NCI-H1092 (cell line): ENCODE data around the gene KRT82.
"Not testable (repeated sequence)": the region's sequence is repeated elsewhere in the genome, so short reads cannot be mapped to it uniquely, and the experiment has no call there.

Source experiments
- DNase-seq: peaks from one replicate; lab custom pipeline; 2025; lab: John Stamatoyannopoulos, UW

The KRT82 gene

DNA sequence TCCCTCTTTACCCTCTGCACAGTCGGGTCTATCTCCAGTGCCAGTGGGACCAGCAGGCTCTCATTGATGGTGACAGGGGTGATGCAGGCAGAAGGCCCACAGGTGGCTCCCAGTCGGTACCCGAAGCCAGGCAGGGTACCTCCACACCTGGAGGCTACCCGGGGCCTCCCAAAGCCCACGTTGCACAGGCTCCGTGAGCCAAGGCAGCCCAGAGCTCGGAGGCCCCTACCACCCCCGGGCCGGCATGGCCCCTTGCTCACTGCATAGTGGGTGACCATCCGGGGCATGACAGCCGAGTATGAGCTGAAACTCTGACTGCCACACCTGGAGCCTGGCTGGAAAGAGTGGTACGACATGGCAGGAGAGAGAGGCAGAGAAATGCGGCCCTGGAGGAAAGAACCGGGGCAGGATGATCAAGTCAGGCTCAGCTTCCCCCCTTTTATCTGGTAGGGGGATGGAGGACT, at the start of gene KRT82:
Gene KRT82 (minus strand): TSS at position 414 of the 464 bp plus-strand sequence. CDS start 58 bp downstream, at position 356.
- DNase-seq = no peak

DNA sequence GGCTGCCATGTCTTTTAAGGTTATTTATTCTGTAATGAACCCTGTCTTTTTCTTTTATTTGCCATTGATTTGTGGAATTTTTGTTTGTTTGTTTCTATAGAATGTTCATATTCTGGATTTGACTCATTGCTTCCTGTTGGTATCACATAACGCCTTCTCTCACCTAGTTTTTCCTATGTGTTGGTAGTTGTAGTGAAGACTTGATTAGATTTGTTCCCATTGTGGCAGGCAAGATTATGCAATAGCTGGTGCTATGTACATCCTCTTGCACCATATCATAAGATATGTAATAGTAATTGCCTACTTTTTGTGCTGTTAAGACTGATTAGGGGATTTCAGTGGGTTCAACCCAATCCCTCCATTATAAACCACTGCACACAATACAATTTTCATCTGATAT, 49.7 kb upstream of the KRT82 start:
- no peak for DNase-seq

DNA sequence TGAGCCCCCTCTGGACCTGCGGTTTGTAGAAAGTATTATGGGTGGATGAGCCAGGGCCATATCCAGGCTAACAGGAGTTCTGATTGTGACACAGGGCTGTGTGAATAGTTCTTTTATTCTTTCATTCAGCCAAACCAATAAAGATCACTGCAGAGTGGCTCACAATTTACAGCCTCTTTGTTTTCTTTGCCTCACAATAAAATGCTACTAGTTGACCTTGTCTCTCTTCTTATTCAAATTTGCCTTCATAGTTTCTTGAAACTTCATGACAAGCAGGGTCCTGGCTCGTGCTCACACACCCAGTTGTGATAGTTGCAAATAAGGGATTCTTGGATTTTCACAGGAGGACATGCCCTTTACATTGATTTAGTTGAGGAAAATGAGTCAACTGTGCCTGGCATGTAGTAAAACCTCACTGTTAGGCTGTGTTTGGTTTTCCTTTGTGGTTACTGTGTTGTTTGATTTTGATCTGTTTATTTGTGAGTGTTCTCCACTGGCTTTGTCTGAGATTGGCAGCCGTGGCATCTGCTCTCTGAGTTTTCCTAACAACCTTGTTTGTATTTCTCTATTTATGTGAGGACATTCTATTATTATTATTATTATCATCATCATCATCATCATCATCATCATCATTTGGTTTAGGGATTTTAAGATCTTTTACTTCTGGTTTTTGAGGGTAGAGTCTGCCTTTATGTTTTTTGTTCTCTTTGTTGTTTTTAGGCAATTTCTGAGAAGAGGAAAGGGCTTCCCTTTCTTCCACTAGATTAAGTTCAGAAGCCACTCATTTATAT, 48.5 kb upstream of the KRT82 start:
- DNase-seq = no peak

DNA sequence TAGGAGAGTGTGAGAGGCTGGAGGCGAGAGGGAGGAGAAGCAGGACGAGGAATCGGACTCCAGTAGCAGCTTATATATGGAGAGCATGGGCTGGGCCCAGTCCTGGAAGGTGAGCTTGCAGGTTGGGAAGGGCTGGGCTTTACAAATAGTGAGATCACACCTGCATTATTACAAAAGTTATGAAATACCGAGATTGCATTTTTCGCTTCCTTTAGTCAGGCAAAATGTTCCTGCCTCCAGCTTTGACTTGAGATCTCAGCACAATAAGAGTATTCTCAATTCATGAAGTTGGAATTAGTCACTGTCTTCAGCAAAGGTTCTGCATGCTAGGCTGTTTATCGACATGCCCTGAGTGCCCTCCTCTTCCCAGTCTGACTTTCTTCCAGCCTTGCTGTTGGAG, 46.0 kb upstream of the KRT82 start, which contains the start of gene KRT6B:
Gene KRT6B (minus strand): TSS at position 46 of the 400 bp plus-strand sequence. CDS start 68 bp downstream, outside the sequence.
- no peak for DNase-seq

DNA sequence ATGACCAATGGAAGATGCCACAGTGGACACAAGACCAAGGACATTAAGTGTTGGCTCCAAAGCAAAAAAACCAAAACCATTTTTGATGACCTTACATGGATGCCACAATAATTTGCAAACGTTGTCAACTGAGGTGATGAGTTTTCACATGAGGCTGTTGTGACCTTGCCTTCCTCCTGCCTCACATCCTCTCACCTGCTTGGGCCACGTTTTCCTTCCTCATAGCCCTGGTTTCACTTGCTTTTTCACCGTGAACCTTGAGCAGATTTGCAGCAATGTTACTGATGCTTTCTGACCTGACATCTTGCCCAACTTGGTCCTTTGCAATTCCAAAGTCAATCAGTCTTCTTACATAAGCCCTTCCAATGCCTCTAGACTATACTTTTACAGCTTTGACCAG, 42.1 kb upstream of the KRT82 start:
- DNase-seq = no peak

DNA sequence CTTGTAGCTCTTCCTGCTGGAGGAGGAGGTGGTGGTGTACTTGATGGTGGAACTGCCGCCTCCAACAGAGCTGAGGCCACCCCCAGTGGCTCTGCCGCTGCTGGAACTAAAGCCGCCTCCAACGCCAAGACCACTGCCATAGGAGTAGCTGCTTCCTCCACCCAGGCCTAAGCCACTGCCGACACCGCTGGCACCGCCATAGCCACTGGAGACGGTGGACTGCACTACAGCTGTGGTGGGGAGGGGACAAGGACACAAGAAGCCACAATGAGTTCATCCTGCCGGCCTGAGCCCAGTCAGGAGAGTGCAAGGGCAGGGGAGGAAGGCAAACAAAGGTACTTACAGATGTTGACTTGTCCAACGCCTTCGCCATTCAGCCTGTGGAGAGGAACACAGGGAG, 41.1 kb upstream of the KRT82 start:
- DNase-seq = not testable (repeated sequence)

DNA sequence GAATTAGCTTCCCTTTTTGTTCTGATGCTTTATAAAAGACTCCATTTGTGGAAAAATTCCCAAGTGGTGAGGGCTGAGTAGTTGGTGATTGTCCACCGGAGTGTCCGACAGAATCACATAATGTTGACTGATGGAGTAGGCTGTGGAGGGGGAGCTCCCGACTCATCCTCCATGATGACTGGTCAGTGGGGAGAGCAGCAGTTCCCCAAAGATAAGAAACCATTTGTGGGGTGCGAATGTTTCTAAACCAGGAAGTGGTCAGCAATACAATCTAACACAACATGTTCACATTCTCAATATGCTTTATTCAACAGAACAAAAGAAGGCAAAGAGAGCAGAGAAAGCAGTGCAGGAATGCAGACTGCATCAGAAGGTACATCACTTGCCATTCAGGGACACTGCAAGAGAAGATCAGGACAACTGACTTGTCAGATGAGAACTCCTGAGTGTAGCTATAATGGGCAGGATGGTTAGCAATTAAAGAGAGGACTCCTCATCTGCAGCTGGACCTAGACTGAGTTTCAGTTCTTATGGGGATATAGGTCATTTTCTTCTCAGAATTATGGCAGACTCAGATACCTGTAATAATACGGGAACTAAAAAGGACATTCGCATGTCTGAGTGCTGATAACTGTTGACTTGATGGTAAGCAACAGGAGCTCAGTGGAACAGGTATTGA, 40.4 kb upstream of the KRT82 start:
- DNase-seq = no peak

DNA sequence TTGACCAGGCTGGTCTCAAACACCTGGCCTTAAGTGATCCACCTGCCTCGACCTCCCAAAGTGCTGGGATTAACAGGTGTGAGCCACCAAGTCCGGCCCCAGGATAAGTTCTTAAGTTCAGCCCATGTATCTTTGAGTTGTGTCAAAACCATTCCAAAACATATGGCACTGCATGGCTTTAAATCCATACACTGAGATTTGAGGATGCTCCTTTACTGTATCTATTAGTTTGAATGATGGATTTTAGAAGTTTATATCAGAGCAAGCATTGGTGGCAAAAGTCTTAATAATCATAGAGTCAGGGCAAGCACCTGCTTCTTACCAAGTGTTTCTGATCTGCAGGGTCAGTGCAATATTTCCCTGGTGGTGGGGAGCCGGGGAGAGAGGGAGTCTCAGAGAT, 39.7 kb upstream of the KRT82 start:
- no peak for DNase-seq

DNA sequence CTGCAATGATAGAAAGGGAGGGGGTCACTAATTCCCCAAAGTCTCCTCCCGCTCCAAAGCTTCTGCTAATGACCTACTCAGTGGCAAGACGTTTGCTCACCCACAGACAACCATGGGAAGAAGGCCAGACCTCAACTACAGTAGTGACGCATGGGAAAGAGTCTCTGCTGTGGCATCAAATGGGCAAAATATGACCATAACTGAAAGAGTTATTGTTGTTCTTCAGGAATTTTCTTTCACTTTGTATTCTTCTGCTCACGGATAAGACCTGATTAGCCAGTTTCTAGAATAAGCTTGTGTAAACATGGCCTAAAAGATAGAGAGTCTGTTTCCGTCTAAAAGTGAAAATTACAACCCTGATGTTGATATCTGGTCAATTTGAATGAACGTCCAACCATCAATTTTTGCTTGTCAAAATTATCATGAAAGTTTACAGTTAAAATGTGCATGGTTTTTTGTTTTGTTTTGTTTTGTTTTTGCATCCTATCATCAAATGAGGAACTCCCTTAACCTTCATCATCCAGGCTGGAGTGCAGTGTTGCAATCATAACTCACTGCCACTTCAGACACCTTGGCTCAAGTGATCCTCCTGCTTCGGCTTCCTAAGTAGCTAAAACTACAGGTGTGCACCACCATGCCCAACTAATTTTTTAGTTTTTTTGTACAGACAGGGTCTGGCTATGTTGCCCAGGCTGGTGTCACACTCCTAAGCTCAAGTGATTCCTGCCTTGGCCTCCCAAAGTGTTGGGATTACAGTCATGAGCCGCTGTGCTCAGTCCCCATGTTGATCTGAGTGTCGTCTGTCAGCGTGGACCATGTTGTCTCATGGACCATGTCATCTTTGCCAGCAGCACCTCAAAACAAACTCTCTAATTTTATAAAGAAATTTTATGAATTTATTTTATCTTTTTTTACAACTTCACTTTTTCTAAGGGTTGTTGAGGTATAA, 38.8 kb upstream of the KRT82 start:
- DNase-seq = no peak

DNA sequence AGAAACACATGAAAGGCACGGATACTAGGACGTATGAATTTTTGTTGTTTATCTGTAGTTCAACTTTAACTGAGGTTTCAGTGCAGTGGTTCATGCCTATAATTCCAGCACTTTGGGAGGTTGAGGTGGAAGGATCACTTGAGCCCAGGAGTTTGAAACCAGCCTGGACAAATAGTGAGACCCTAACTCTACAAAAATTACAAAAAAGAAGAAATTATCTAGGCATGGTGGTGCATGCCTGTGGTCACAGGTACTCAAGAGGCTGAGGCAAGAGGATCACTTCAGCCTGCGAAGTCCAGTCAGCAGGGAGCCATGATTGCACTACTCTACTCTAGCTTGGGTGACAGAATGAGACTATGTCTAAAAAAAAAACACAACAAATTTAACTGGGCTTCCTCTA, 37.8 kb upstream of the KRT82 start:
- no peak for DNase-seq

DNA sequence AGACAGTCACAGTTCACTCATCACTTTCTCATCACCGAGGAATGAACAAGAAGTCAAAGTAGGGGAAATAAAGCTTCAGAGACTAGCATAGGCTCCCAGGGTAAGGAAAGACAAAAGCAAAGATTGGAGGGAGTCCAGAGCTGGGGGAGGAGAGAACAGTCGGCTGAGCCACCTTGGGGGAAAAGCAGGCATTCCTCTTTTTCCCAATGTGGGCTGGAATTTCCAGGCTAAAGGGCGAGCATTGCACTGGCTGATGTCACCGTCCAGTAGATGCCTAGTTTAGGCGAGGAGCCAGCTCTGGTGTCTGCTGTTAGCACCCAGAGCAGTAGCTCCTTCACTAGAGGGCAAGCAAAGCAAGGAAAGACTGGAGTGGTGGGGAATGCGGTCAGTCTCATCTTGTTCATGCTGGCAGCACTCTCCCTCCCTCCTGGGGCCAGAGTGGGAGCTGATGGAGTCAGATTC, 36.5 kb upstream of the KRT82 start:
- no peak for DNase-seq

DNA sequence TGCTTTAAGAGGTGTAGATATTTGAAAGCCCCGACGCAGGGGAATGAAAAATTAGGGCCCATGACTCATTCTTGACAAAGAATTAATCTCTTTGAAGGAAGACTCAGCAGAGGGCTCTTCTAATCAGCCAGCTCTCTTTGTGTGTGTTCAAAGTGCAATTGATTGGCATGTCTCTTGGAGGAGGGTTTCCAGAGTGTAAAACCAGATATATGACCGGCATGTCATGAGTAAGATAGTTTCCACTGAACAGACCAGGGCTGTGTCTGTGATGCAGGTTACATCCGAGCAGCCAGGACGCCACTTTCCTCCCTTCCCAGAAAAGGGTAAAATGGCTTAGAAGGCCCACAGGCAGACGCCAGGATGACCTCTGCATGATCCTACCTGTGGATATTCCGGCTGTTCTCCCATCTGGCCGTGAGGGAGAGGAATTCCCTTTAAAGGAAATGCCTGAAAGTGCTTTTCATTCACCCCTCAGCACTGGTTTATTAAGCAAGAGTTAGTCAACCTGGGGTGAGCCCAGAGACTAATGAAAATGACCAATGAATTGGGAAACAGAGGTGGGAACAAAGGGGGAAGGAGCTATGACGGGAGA, 35.3 kb upstream of the KRT82 start:
- DNase-seq = no peak

DNA sequence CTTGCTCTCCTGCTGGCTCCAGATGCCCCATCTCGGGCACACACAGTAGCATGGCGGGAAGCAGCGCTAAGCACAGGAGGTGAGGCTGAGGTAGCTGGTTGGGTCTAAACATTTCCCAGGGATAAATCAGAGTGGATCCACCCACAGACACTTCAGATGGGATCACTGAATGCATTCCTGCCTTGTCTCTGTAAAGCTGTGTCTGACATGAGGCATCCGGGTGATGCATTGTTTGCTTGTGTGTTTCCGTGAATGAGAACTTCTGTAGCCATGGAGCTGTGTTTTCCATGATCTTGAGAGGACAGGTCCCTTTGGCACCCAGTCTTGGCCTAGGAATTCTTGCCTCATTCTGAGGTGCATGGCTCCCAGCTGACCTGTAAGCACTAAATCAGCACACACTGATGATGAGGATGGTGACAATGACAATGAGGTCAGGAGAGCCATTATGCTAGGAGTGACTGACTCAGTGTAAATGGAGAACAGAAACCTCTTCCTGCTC, 34.7 kb upstream of the KRT82 start:
- DNase-seq = no peak

DNA sequence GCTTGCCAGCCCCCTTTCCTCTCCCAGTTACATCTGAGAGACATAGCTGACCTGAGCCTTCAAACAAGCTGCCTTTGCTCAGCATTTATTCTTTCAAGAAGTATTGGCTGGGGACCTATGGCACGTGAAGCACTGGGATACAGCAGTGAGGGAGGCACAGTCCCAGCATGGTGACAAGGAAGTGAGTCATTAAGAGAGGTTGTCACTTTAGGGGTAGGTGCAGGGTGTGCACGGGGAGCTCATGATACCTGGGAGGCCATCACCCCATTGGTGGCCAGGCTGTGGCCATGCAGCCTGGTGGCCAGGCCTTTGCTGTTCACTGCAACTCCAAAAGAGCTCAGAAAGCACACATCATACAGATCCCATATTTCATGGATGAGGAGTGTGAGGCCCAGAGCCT, 33.7 kb upstream of the KRT82 start:
- no peak for DNase-seq

DNA sequence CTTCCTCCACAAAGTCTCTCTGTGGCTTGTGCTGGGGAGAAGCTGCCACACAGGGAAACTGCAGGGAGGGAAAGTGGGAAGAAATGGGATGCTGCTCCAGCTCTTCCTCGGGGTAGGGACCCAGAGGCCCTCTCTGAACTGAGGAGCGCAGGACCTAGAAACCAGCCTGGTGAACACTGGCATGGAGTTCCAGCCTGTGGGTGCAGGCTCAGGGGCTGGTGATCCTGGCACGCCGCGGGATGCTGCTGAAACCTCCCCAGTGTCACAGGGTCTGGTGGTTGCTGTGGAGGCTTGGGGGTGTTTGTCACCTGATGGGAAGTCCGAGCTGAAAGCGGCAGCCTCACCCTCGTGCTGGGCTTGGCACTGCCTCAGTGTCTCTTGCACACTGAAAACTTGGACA, 33.3 kb upstream of the KRT82 start:
- no peak for DNase-seq

DNA sequence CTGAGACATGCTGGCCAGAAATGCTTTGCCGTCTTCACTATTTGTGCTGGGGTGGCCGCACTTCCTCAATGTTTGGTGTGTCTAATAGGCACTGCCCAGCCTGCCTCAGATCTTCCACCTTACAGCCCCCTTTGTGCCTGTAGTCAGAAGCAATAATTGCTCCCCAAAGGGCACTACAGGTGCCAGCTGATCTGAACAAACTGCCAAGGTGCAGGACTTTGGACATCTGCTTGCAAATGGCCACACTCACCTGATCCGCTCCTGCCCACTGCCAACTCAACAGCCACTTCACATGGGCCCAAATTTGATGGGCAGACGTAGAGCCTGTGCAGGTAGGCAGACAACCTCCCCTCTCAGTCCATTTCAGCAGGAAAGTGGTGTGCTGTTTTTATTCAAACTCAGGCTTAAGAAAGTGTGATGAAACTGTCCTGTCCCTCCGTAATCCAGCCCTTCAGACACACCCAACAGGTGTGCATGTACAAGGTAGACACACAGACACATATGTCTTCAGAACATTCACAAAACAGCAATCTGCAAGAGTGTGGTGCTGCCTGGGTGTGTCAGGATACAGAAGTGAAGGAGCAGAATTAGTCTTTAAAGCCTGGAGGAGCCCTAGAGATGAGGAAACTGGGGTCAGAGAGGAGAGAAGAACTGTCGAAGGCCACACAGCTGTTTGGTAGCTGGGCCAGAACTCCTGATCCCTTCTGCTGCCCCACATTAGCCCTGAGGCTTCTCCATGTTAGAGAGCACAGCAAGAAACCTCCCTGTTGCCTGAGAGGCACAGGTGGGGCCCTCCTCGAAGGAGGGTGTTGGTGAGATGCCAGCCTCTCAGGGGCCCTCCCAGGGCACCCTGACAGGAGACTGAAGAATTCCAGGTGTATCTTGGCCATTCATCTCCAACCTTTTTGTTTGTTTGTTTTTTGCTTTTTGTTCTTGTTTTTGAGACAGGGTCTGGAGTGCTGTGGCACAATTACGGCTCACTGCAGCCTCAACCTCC, 32.5 kb upstream of the KRT82 start:
- DNase-seq = no peak

DNA sequence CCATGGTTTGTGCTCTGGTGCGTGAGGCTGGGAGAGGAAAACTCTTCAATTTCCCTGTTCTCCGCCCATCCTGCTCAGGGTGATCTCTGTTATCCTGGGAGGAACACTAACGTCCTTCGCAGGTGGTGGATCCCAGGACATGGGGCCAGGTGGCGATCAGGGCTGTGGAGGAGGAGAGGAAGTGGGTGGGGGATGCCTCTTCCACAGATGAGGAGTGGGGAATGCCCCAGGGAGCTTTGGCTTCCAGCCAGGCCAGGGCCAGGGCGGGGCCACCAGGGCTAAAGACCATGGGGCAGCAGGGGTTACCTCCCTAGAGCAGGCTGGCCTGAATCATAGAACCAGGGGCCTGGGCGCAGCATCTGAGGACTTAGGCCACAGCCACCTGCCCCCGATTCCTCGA, 31.4 kb upstream of the KRT82 start:
- no peak for DNase-seq

DNA sequence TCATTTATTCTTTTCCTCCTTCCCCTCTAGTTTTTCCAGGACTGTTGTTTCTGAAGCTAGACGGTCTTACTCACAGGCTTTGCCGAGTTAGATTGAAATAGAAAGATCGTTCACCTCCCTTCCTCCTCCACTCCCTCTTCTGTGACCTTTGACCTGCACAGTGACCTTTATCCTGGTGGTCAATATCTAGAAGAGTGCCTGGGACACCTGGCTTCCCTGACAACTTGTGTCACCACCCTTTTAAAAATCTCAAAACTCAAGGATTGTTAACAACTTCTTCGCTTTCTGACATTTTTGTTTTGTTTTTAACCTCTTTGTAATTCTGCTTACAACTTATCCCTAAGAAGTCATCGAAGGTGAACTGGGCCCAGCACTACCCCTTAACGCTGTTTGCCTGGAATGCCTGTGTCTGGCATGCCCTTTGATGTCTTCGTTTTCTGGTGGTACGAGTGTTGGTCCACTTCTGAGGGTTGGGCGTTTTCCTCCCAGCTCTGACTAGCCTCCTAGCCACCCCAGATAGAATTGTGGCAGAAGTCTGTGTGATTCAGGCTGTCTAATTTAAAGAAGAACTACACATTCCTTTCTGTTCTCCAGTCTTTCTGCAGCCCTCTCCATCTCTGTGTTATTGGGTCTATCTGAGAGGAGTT, 30.8 kb upstream of the KRT82 start:
- no peak for DNase-seq

DNA sequence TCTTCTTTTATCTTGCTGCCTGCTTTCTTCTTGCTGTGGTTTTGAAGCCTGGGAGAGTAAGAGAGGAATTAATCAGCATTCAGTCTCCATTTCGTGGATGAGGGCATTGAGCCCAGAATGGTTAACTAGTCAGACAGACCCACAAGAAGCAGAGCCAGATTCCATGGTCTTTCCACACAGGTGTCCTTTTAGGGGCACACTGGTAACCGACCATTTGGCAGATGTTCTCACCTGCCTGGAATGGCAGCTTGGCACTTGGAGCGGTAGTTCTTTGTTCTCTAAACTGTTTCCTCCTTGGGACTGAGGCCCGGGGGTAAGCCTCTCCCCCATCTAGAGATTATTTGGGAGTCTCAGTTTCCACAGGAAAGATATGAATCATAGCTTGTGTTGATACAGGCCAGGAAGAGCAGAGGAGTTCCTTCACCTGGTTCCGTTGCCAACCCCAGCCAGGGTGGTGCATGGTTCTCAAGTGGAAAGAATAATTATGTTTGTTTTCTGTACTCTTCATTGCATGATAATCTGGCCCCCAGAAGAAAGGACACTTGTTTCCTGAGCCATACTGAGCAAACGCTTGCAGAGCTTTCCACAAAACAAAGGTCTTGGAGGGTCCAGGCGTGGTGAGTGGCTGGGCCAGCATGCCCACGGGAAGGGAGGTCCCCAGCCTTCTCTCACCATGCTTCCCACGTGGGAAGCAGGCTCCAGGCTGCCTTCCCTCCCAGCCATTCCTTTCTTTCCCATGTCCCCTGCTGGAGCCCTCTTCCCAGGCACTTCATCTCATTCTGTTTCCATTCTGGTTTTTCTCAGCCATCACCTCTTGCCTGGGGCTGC, 30.1 kb upstream of the KRT82 start:
- DNase-seq = no peak
